Measurements from ENCODE around the gene ZFX.

DNA sequence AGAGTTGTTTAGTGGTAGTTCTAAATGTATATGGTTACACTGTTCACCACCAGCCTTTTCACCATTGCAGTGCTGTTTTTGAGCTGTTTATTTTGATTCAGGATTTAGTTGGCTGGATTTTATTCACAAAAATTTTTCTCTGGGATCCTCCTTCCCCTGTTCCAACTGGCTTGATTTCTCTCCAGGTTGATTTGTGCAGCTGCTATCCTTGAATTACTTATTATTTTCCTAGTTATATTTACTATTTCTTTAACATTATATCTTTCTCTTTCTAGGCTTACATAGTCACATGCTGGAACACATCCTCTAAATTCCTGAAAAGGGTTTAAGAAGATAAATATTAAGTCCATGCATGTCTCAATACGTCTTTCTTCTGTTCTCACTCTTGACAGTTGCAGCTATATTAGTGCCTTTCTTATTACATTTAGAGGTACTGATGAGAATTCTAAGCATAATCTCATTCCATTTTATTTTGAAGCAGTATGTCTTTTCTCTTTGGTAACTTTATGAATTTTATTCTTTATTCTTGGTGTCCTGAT is 82.2 kb downstream of the ZFX start:
- TF ChIP-seq, protein P1, sequence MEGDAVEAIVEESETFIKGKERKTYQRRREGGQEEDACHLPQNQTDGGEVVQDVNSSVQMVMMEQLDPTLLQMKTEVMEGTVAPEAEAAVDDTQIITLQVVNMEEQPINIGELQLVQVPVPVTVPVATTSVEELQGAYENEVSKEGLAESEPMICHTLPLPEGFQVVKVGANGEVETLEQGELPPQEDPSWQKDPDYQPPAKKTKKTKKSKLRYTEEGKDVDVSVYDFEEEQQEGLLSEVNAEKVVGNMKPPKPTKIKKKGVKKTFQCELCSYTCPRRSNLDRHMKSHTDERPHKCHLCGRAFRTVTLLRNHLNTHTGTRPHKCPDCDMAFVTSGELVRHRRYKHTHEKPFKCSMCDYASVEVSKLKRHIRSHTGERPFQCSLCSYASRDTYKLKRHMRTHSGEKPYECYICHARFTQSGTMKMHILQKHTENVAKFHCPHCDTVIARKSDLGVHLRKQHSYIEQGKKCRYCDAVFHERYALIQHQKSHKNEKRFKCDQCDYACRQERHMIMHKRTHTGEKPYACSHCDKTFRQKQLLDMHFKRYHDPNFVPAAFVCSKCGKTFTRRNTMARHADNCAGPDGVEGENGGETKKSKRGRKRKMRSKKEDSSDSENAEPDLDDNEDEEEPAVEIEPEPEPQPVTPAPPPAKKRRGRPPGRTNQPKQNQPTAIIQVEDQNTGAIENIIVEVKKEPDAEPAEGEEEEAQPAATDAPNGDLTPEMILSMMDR (IDR thresholded peaks at IDR 0.05 in 2 of 3, conservative IDR thresholded peaks at IDR 0.05 in 1 of 3; ENCODE audit: control insufficient read depth in 2 of 3, extremely low read depth in 1 of 3, insufficient read depth in 1 of 3, low read depth in 3 of 3, low read length in 3 of 3), result no peak
- TF ChIP-seq CBX3 (IDR thresholded peaks at IDR 0.05; ENCODE audit: borderline replicate concordance, low read depth), result no peak
